Renal cortical epithelial cell (primary cell): ENCODE data around the gene SLCO2B1. TPM values are rescaled to one million over a fixed set of nuclear protein-coding genes. Genes with fewer than 3 reads are reported as not detected.
"Not testable (repeated sequence)": the region's sequence is repeated elsewhere in the genome, so short reads cannot be mapped to it uniquely, and the experiment has no call there.

Experiments
- DNase-seq: peaks from one replicate; pipeline ENCODE4 v3.0.0-alpha.2; 2011; ENCODE audit warnings: low read depth
- total RNA-seq: library from RNA; depleted of rRNA; stranded (reverse); fragments of >200 nt; gene quantifications from 2 replicates; pipeline ENCODE4 v1.2.3, GENCODE V29; 2014

SLCO2B1 gene, protein sequence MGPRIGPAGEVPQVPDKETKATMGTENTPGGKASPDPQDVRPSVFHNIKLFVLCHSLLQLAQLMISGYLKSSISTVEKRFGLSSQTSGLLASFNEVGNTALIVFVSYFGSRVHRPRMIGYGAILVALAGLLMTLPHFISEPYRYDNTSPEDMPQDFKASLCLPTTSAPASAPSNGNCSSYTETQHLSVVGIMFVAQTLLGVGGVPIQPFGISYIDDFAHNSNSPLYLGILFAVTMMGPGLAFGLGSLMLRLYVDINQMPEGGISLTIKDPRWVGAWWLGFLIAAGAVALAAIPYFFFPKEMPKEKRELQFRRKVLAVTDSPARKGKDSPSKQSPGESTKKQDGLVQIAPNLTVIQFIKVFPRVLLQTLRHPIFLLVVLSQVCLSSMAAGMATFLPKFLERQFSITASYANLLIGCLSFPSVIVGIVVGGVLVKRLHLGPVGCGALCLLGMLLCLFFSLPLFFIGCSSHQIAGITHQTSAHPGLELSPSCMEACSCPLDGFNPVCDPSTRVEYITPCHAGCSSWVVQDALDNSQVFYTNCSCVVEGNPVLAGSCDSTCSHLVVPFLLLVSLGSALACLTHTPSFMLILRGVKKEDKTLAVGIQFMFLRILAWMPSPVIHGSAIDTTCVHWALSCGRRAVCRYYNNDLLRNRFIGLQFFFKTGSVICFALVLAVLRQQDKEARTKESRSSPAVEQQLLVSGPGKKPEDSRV
- 4.2 and 60.3 TPM in 2 replicates for total RNA-seq

DNA sequence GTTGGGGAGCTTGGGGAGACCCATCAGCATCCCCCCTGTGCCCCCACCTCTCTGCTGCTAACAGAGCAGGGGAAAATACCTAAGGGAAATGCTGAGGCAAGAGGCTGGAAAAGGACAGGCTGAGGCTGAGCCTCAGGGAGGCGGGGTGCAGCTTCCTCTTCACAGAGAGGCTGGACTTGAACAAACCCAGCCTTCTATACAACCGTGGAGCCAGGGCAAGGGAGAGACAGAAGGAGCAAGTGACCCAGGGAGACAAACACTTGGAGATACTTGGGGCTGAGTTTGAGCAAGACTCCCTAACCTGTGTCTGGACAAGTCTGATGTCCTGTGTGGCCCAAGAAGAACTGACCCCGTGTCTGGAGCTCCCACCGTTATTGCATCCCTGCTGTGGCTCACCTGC, at the start of gene SLCO2B1:
TSS of gene SLCO2B1 (plus strand) at position 229 of the 400 bp plus-strand sequence. CDS start 275 bp downstream, outside the sequence.
- DNase-seq = no peak

DNA sequence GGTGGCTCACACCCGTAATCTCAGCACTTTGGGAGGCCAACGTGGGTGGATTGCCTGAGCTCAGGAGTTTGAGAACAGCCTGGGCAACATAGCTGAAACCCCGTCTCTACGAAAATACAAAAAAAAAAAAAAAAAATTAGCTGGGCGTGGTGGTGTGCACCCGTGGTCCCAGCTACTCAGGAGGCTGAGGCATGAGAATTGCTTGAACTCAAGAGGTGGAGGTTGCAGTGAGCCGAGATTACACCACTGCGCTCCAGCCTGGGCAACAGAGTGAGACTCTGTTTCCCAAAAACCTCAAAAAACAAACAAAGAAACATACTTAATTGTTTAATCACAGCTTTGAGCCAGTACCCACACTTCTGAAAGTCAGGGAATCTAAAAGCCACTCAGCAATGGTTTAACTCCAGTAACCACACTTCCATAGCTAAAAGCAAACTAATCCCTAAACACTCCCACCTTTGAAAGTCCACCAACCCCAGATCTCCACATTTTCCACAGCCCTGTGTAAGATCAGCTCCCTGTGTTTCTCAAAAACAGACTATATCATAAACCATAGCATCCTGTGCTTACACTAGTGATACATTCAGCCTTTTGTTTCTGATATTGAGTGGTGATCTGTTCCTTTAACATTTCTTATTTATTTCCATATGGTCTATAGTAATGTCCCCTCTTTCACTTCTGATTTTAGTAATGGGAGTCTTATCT, 49.3 kb upstream of the SLCO2B1 start:
- DNase-seq = no peak

DNA sequence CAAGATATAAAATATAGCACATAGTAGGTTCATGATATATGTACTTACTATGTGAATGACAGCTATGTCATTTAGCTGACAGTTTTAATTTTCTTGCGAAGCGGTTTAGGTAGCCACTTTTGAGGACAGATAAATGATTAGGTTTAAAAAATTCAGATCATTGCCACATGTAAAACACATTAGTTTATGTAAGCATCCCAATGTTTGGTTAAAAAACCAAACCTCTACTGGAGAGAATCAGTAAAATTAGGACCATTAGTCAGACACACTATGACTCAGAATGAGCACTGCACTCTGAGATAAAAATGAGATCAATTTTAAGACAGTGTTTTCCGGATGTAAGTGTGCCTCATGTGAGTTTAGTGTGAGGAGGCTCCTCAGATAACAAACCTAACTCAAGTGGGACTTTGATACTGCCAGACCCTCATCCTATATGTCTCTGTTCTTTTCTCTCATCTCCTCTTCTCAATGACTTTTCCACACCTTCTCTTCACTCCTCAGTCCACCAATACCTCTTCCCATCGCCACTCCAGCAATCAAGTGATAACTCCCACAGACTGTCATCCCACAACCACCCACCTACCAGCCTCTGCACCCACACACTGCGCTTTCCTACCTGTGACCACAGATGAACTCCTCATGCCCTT, 47.4 kb upstream of the SLCO2B1 start:
- peak; percentile 48 for DNase-seq

DNA sequence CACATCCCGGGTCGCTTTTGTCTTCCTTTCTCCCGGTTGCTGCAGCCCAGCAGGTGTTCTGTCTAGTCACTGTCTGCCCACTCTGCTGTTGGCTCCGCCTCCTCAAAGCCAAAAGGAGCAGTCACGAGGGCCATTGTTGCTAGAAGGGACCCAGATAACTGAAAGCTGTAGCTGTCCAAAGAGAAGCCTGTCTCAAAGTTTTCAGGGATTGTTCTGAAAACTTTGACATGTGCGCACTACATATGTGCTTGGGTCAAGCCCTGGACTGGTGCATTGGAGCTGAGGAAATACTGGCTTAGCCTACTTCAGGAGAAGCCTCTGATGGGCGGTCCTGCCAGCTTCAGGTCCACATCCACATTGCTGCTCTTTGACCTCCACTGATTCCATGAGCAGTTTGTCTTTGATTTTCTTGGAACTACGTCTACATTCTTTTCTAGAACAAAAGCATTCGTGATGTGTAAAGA, 45.4 kb upstream of the SLCO2B1 start:
- DNase-seq = no peak

DNA sequence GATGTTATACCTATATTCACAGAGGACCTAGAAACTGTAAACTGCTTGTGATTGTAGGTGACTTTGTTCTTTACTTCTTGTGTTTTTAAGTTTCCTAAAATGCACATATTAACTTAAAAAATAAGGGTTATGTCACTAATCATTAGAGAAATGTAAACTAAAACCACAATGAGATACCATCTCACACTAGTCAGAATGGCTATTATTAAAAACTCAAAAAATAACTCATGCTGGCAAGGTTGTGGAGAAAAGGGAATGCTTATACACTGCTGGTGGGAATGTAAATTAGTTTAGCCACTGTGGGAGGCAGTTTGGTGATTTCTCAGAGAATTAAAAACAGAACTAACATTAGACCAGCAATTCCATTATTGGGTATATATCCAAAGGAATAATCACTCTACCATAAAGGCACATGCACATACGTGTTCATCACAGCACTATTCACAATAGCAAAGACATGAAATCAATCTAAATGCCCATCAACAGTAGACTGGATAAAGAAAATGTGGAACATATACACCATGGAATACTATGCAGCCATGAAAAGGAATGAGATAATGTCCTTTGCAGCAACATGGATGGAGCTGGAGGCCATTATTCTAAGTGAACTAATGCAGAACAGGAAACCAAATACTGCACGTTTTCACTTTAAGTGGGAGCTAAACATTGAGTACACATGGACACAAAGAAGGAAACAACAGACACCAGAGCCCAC, 44.8 kb upstream of the SLCO2B1 start:
- DNase-seq = not testable (repeated sequence)

DNA sequence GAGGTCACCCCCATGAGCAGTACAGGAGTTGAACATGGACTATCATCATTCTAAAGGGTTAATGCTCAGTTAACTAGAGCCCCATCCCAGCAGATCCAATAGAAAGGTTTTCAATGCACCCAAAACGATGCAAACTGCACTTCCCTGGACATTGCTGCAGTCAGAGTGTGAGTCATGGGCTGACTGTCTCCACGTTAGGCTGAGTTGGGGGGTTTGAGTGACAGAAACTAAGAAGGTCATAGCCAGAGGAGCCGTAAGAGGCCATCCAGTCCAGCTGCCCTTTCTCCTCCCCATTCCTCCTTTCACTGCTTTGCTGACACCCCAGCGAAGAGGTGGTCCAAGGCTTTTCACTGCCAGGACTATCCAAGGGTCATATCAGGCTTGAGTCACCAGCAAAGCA, 43.7 kb upstream of the SLCO2B1 start:
- peak; percentile 31 for DNase-seq

DNA sequence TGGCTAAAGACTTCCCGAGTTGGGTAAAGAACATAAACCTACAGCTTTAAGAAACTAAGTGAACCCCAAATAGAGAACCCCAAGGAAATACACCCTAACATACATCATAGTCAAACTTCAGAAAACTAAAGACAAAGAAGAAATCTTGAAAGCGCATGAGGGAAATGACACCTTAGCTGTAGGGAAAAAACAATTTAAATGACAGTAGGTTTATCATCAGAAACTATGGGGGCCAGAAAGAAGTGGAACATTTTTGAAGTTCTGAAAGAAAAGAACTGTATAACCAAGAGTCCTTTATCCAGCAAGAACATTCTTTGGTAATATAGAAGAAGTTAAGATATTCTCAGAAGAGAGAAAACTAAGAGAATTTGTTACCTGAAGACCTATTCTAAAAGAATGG, 38.7 kb upstream of the SLCO2B1 start:
- DNase-seq = no peak

DNA sequence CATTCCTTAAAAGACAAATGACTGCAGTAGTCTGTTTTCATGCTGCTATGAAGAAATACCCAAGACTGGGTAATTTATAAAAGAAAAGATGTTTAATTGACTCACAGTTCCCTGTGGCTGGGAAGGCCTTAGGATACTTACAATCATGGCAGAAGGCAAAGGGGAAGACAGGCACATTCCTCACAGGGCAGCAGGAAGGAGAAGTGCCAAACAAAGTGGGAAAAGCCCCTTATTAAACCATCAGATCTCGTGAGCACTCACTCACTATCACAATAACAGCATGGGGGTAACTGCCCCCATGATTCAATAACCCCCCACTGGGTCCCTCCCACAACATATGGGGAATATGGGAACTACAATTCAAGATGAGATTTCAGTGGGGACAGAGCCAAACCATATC, 37.9 kb upstream of the SLCO2B1 start:
- DNase-seq = no peak

DNA sequence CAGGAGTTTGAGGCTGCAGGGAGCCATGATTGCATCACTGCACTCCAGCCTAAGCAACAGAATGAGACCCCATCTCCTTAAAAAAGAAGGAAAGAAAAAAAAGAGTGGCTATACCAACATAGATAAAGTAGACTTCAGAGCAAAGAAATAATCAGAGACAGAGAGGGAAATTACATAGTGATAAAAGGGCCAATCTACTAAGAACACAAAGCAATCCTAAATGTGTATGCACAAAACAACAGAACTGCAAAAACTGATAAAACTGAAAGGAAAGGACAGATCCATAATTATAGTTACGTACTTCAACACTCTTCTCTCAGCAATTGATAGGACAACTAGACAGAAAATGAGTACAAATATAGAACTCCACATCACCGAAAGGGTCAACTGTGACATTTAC, 36.4 kb upstream of the SLCO2B1 start:
- no peak for DNase-seq

DNA sequence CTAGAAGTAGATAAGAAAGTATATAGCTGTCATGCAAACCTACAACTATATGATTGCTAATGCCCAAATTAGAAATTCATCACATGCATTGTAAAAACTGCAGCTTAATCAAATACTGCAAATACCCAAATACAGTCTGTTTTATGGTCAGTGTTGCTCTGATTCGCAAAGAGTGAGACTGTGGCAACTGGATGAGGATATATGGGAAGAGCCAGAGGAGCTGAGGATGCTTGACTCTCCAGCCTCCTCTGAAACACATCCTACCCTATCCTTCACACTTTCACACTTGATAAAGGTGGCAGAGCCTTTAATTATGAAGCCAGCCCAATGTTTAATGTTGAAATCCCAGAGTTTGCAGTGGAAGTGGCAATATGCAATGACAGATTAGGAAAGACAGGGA, 32.3 kb upstream of the SLCO2B1 start:
- no peak for DNase-seq

DNA sequence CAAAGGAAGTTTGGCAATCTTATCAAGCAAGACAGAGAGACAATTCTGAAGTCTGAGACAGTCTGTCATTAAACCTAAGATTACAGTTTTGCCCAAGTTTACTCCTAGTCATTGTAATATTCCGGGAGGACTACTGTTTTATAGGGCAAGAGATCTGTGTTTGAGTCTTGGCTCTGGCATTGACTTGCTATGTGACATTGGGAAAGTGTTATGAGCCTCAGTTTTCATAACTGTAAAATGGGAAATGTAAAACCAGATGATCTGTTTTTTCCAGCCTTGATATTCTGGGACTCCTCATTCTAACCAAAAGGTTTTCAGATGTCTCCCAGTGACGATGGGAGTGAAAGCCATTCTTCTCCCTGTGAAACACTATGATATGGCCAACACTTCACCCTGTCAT, 24.3 kb upstream of the SLCO2B1 start:
- no peak for DNase-seq

DNA sequence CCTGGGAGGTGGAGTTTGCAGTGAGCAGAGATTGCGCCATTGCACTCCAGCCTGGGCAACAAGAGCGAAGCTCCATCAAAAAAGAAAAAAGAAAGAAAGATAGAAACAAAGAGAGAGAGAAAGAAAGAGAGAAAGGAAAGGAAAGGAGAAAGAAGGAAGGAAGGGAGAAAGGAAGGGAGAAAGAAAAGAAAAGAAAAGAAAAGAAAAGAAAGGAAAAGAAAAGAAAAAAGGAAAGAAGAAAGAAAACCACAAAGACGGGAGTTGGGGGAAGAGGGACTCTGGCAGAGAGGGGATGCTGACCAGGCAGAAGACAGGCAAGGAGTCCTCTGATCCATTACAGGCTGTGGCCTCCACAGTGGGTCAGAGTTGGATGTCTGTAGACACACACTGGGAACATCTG, 18.8 kb upstream of the SLCO2B1 start:
- DNase-seq = no peak

DNA sequence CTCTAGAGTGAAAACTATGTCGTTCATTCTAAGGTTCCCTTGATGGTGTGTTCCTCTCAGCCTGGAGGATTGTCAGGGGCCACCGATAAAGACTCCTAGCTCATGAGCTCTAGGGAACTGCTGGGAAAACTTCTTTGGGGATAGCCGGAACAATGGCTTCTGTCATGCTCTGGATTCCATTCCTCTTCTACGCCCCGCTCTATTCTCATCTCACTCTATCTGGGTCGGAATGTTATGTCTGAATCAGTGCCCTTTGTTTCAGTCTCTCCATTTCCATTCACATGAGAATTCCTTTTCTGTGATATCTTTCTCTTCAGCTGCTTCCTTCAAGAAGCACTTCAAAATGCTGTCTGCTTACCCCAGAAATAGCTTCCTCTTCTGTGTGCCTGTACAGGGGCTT, 16.9 kb upstream of the SLCO2B1 start:
- no peak for DNase-seq

DNA sequence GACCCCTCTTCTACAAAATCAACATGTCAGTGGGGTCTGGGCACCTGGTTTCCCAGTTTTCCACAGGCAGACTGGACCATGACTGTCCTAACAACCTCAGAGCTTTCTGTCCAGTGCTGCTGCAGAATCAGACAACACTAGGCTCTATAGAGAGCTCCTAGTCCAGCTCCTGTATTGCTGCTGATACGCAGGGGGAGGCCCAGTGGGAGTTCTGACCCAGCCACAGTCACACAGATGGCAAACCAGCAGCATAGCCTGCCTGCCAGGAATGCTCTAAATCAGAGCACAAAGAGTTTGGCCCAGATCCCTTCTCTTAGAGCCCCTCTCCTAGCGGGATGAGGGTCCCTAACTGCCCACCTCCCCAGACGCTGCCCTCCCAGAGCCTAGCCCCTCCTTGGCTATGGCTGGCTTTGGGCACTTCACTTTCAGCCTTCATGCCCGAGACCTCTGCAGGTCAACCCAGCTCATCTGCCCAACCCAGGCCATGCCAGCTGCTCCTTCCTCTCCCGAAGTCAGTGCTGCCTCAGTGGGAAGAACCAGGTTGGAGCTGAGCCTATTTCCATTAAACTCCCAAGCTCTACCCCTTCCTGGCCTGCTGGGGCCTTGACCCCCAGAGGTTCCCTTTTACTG, 15.8 kb upstream of the SLCO2B1 start:
- no peak for DNase-seq

DNA sequence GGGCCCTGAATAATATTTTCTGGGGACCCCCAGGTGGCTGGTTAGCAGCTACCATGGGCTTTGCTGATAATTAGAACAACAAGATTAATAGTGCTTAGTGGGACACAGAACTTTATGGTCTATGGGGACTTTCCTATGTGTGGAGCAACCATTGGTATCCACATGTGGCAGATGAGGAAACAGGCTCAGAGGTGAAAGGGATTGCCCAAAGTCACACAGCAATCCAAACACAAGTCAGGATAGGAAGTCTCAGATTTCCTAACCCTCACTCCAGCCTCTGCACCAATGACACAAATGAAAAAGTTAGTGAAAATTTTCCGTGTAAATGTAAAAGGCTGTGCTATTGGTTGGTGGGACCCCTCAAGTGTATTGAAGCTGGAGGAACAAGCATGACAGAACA, 15.3 kb upstream of the SLCO2B1 start:
- no peak for DNase-seq

DNA sequence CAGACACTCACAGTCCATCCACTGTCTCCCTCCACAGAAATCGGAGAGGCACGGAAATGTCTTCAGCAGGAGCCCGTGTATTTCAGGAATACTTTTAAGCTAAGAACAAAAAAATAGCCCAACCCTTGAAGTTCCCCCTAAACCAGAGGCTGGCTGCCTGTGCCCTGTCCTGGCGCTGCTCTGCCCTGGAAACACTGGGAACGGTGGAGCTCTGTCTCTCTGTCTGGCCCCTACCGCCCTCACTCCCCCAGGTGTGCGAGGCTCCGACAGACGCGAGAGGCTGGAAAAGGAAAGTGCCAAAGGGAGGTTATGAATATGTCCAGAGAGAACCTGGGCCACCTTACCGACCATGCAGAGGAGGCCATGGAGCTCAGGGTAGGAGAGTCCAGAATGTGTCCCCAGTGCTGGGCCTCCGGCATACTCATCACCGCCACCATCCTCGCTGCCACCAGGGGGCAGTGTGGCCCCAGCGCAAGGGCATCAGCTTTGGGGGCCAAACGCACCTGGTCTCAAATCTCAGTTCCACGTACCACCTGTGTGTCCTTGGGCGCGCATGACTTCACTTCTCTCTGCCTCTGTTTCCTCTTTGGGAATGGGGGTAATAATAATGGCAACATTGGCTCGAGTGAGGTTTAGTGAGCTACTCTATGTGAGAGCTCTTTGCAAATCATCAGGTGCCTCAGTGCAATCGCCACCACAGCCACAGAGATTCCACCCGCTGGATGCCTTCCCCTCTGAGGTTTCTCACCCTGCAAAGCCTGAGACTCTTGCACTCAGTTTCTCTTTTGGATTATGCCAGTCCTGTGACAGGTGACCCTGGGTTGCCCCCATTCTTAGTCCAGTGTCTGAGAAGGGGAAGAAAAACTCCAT, 10.4 kb upstream of the SLCO2B1 start:
- DNase-seq = no peak

DNA sequence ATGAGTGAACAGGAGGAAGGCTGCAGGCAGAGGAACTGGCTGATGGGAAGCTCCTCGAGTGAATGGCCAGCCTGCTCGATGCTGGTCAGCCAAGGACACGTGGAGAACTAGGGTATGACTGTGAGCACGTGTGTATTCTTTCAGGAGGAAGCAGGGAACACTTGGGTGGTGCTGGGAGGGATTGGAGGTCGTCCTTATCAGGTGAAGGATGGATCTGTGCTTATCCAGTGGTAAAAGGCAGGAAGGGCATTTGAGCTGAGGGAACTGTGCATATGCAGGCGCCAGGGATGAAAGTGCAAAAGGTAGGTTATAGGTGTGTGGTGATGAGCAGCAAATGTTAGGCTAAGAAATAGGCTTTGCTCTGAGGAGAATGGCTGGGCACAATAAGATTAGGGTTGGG, 9.7 kb upstream of the SLCO2B1 start:
- no peak for DNase-seq

DNA sequence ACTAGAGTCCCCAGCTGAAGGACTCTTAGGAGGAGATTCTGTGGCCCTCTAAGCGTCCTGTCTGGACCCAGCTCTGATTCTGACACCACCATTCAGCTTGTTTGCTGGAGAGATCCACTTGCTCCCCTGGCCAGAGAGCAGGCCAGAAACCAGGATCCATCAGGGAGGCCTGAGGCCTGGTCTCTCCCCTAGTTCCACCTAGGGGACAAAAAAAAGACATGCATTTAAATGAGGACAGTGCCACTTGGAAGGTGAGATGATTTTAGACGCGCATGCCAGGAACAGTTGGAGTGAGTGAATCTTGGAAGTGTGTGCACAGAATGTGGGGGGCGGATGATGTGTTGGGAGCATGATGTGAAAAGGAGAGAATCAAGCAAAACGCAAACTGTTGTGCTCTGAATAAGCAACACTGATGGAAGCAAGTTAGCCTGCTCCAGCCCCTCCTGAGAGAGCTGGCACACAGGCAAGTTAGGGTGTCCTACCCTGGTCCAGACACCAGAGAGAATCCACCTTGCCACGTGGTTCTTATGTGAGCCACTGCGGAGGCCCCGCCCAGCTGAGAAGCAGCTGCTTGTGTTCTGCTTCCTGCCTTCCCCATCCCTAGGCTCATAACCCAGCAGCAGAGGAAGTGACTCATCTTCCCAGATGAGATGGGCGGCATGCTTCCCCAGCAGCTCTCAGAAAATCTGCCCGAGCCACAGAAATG, 8.0 kb upstream of the SLCO2B1 start:
- peak; percentile 91 for DNase-seq

DNA sequence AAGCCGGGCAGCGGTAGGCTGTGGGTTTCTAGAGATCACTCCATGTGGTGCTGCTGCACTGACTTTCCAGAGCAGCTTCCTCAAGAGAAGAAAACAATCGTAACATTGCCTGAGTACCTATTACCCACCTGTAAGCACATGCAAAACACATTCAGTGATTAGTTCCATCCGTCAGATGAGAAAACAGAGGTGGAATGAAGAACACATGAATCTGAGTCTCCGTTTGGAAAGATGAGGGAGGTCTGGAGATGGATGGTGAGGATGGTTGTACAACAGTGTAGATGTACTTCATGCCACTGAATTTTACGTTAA, 7.5 kb upstream of the SLCO2B1 start:
- DNase-seq = no peak

DNA sequence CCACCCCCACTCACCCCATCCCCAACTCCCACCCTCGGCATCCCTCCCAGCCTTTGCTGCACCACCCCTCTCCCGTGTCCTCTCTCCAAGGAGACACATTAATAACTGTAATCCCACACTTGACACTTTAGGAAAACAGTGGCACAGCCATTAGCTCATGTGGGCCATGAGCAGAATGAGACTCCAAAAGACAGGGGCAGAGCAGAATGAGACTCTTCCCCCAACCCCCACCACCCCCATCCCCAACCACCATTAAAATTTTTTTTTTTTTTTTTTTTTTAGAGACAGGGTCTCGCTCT, 6.2 kb upstream of the SLCO2B1 start:
- DNase-seq = no peak
